ENCODE results near the gene LAMC1.

LAMC1 gene

DNA sequence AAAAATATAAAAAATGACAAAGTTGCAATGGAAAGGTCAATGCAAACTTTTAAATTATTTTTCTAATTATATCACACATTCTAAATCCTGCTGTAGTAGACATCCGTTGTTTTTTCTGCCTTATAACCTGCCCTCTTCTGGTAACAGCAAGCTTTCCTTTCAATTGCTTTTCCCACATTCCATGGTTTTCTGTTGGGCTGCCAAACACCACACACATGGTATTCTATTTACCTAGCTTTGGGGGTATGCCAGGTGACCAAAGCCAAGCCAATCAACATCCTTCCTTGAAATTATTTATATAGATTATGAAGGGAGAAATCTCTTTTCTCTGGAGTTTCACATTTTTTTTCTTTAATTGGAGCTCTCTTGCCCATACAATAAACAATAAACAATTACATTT, 3.4 kb upstream of the LAMC1 start:
- no peak for TF ChIP-seq CTCF (conservative IDR thresholded peaks at IDR 0.05; ENCODE audit: low read depth, low read length)
- no peaks in the 10 kb centered on the region for H4K20me1 ChIP-seq (ENCODE audit: insufficient read depth)
- H3K4me2 ChIP-seq = no peak overlapping the region
- H3K4me1 ChIP-seq (ENCODE audit: low read depth, poor library complexity, severe bottlenecking) = peaks cover 18% of the 10 kb centered on the region
- H3K27me3 ChIP-seq (ENCODE audit: insufficient read depth, low read depth) = no peaks in the 10 kb centered on the region
- no peak overlapping the region for H3K27ac ChIP-seq
- H3K9ac ChIP-seq = no peak overlapping the region
- no peak overlapping the region for H3K4me3 ChIP-seq (IDR thresholded peaks at IDR 0.05; ENCODE audit: insufficient read depth, low read depth, low read length)
- H2AFZ ChIP-seq (ENCODE audit: low read depth) = no peak overlapping the region
- H3K79me2 ChIP-seq (ENCODE audit: insufficient read depth, low read depth) = no peaks in the 10 kb centered on the region
- H3K36me3 ChIP-seq (ENCODE audit: insufficient read depth) = no peaks in the 10 kb centered on the region

- Histone ChIP-seq H3K4me3 (IDR thresholded peaks at IDR 0.05; ENCODE audit: insufficient read depth, low read depth, low read length) (no peak overlapping the region), H3K27ac (peak overlapping the region; percentile 69; the same call in 1 of the 2 replicates)
These were observed 1.6 kb upstream of the LAMC1 start for GRCh38 chr1:183021405-183022201.

DNA sequence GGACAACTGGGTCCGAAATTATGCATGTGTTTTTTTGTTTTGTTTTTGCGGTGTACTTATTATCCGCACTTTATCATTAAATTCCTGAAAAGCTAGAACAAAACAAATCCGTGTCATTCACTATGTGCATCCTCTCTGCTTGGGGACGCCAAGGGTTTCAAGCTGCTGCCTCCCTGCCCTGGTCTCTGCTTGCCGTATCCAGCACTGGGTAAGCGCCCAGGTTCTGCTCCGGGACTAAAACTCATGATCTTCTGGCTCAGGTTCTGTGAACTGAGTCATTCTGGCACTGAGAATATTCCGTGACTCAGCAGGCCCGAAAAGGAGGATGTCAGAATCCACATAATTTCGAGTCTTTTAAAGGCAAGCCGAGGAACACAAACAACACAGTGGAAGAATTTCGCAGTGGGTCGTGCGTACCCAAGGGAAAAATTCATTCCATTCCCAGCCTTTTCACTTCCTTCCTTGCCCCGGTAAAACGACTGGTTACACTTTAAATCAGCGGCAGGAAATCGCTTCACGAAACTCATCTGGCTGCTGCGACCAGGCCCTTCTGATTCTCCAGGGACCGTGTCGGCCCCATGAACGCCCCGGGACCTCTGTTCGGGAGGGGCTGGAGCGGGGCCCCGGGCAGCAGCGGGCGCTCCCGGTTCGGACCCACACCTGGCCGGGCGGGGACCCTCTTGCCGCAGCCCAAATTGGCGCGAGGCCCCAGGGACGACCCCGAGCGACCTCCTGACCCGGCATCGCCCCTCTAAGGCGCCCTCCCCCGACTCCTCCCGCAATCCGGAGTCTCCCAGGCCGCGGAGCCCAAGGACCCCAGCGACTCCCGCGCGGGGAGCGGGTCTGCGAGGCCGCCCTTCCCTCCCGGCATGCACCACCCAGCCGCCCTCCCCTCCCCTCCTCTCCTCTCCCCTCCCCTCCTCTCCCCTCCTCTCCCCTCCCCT, 746 bp upstream of the LAMC1 start:
- Histone ChIP-seq H3K4me2 (peak overlapping the region; percentile 26), H3K79me2 (ENCODE audit: insufficient read depth, low read depth) (0 out of 2 replicates have a peak, but pooled peaks cover 5% of the 10 kb centered on the region), H3K4me1 (ENCODE audit: low read depth, poor library complexity, severe bottlenecking) (peaks cover 44% of the 10 kb centered on the region), H3K9ac (peak overlapping the region; percentile 79), H2AFZ (ENCODE audit: low read depth) (peak overlapping the region; percentile 88), H4K20me1 (ENCODE audit: insufficient read depth) (no peaks in the 10 kb centered on the region), H3K27ac (peak overlapping the region; percentile 69), H3K36me3 (ENCODE audit: insufficient read depth) (no peaks in the 10 kb centered on the region), H3K27me3 (ENCODE audit: insufficient read depth, low read depth) (no peaks in the 10 kb centered on the region), H3K4me3 (IDR thresholded peaks at IDR 0.05; ENCODE audit: insufficient read depth, low read depth, low read length) (peak overlapping the region; percentile 86)
- TF ChIP-seq CTCF (conservative IDR thresholded peaks at IDR 0.05; ENCODE audit: low read depth, low read length) = no peak

More at GRCh38 chr1:183021405-183022201, 1.6 kb upstream of the LAMC1 start:
- H3K4me1 ChIP-seq (ENCODE audit: low read depth, poor library complexity, severe bottlenecking) = peaks cover 35% of the 10 kb centered on the region
- H3K36me3 ChIP-seq (ENCODE audit: insufficient read depth) = no peaks in the 10 kb centered on the region
- H2AFZ ChIP-seq (ENCODE audit: low read depth) = peak overlapping the region; percentile 88; the same call in 1 of the 2 replicates
- no peak for TF ChIP-seq CTCF (conservative IDR thresholded peaks at IDR 0.05; ENCODE audit: low read depth, low read length)
- no peaks in the 10 kb centered on the region for H3K27me3 ChIP-seq (ENCODE audit: insufficient read depth, low read depth)
- H3K4me2 ChIP-seq = peak overlapping the region; percentile 26
- H3K79me2 ChIP-seq (ENCODE audit: insufficient read depth, low read depth) = 0 out of 2 replicates have a peak, but pooled peaks cover 5% of the 10 kb centered on the region
- no peaks in the 10 kb centered on the region for H4K20me1 ChIP-seq (ENCODE audit: insufficient read depth)
- H3K9ac ChIP-seq = peak overlapping the region; percentile 79; the same call in 1 of the 2 replicates

GRCh38 chr1:183023601-183024316, 539 bp downstream of the LAMC1 start:
- Histone ChIP-seq H3K4me1 (ENCODE audit: low read depth, poor library complexity, severe bottlenecking) (peaks cover 52% of the 10 kb centered on the region), H3K79me2 (ENCODE audit: insufficient read depth, low read depth) (0 out of 2 replicates have a peak, but pooled peaks cover 5% of the 10 kb centered on the region), H4K20me1 (ENCODE audit: insufficient read depth) (no peaks in the 10 kb centered on the region), H2AFZ (ENCODE audit: low read depth) (peak overlapping the region; percentile 69), H3K9ac (peak overlapping the region; percentile 58), H3K27ac (peak overlapping the region; percentile 55; the same call in 1 of the 2 replicates), H3K36me3 (ENCODE audit: insufficient read depth) (no peaks in the 10 kb centered on the region), H3K4me2 (peak overlapping the region; percentile 71), H3K4me3 (IDR thresholded peaks at IDR 0.05; ENCODE audit: insufficient read depth, low read depth, low read length) (peak overlapping the region; percentile 97), H3K27me3 (ENCODE audit: insufficient read depth, low read depth) (no peaks in the 10 kb centered on the region)
- TF ChIP-seq CTCF (conservative IDR thresholded peaks at IDR 0.05; ENCODE audit: low read depth, low read length) = peak; percentile 68
